SK-N-SH (cell line): ENCODE measurements around the gene ASCC1. TPM values are rescaled to one million over a fixed set of nuclear protein-coding genes. Genes with fewer than 3 reads are reported as not detected.

ENCODE experiments used
- CTCF ChIA-PET: fragments of 300-600, 350-600 bp; formaldehyde crosslinking; extraction: SDS; loops from one replicate; lab custom pipeline; 2021; lab: Yijun Ruan, JAX
- POLR2A ChIA-PET: fragments of 350-600 bp; sonication (Branson Sonifier 250); formaldehyde crosslinking; extraction: SDS; loops from one replicate; lab custom pipeline; 2020; ENCODE audit warnings: antibody characterized with exemption, inconsistent platforms; lab: Yijun Ruan, JAX
- DNase-seq: peaks from one replicate; pipeline ENCODE4 v3.0.0; 2012
- H2AFZ ChIP-seq: fragments of 200-600 bp; sonication (generic); 2 replicates; pipeline ENCODE4 v1.8.1; 2016; ENCODE audit warnings: antibody characterized with exemption, mild to moderate bottlenecking, low read depth
- H3F3A ChIP-seq: fragments of 200-600 bp; sonication (generic); replicated peaks from 2 replicates; pipeline ENCODE3; 2016; ENCODE audit warnings: antibody characterized with exemption, mild to moderate bottlenecking; ENCODE audit not compliant: insufficient read depth
- H3K27ac ChIP-seq, 2 experiments: fragments of 200-500 bp in 1 of 2; fragments of 200-600 bp in 1 of 2; sonication (Bioruptor generic) in 1 of 2; sonication (generic), shearing (Covaris generic) in 1 of 2; 2 replicates each; pipeline versions ENCODE4 v1.5.1 to v1.6.1; 2014 to 2016; ENCODE audit warnings: low read depth in 2 of 2, inconsistent platforms in 1 of 2, low read length in 1 of 2, mild to moderate bottlenecking in 1 of 2, mixed read lengths in 1 of 2
- H3K27me3 ChIP-seq: fragments of 200-600 bp; sonication (generic), shearing (Covaris generic); 2 replicates; pipeline ENCODE4 v1.6.1; 2016; ENCODE audit warnings: mixed run types; ENCODE audit not compliant: insufficient read depth
- H3K36me3 ChIP-seq, 2 experiments: fragments of 200-500 bp in 1 of 2; fragments of 200-600 bp in 1 of 2; sonication (Bioruptor generic) in 1 of 2; sonication (generic) in 1 of 2; replicated peaks in 1 of 2; 2 replicates each; pipeline versions ENCODE3 to v1.5.1; 2014 to 2016; ENCODE audit warnings: low read length in 1 of 2, mild to moderate bottlenecking in 1 of 2; ENCODE audit not compliant: insufficient read depth in 2 of 2, control insufficient read depth in 1 of 2
- H3K4me1 ChIP-seq, 2 experiments: fragments of 200-500 bp in 1 of 2; fragments of 200-600 bp in 1 of 2; sonication (Bioruptor generic) in 1 of 2; sonication (generic), shearing (Covaris generic) in 1 of 2; 2 replicates each; pipeline versions ENCODE4 v1.5.1 to v1.6.1; 2014 to 2016; ENCODE audit warnings: low read depth in 1 of 2, low read length in 1 of 2, mixed run types in 1 of 2; ENCODE audit not compliant: insufficient read depth in 2 of 2, control insufficient read depth in 1 of 2
- H3K4me2 ChIP-seq: fragments of 200-600 bp; sonication (generic), shearing (Covaris generic); 2 replicates; pipeline ENCODE4 v1.6.1; 2017; ENCODE audit warnings: mixed run types
- H3K4me3 ChIP-seq, 2 experiments: fragments of 200-500 bp in 1 of 2; fragments of 200-600 bp in 1 of 2; sonication (Bioruptor generic) in 1 of 2; sonication (generic), shearing (Covaris generic) in 1 of 2; 2 replicates each; pipeline versions ENCODE4 v1.5.1 to v1.8.1; 2014 to 2016; ENCODE audit warnings: low read depth in 2 of 2, inconsistent platforms in 1 of 2, low read length in 1 of 2, mild to moderate bottlenecking in 1 of 2, mixed read lengths in 1 of 2, moderate library complexity in 1 of 2
- H3K79me2 ChIP-seq: fragments of 200-600 bp; sonication (generic); 2 replicates; pipeline ENCODE4 v1.8.1; 2017; ENCODE audit warnings: mild to moderate bottlenecking; ENCODE audit not compliant: insufficient read depth
- H3K9ac ChIP-seq: fragments of 200-600 bp; sonication (generic); 2 replicates; pipeline ENCODE4 v1.6.1; 2017; ENCODE audit warnings: mixed run types
- H3K9me2 ChIP-seq: fragments of 200-600 bp; sonication (generic); 2 replicates; pipeline ENCODE4 v1.6.1; 2017; ENCODE audit warnings: mixed run types
- H3K9me3 ChIP-seq: fragments of 200-600 bp; sonication (generic); 2 replicates; pipeline ENCODE4 v1.6.1; 2017; ENCODE audit warnings: mixed run types, mild to moderate bottlenecking, moderate library complexity
- H4K20me1 ChIP-seq: fragments of 200-600 bp; sonication (generic); 2 replicates; pipeline ENCODE4 v1.6.1; 2017; ENCODE audit warnings: mild to moderate bottlenecking, mixed run types; ENCODE audit not compliant: insufficient read depth
- CHD2 ChIP-seq: fragments of 150-350 bp; IDR thresholded peaks from 2 replicates; pipeline ENCODE4 v1.6.1; 2018; ENCODE audit warnings: low read length; ENCODE audit not compliant: partially characterized antibody
- FOXM1 ChIP-seq: IDR thresholded peaks from 2 replicates; pipeline ENCODE4 v1.4.0; 2012; ENCODE audit warnings: low read depth, mild to moderate bottlenecking
- GABPA ChIP-seq: IDR thresholded peaks from 2 replicates; pipeline ENCODE4 v1.4.0; 2012; ENCODE audit warnings: low read depth, mild to moderate bottlenecking
- JUND ChIP-seq: IDR thresholded peaks from 2 replicates; pipeline ENCODE4 v1.4.0; 2012
- MEF2A ChIP-seq: IDR thresholded peaks from 2 replicates; pipeline ENCODE4 v1.4.0; 2012; ENCODE audit warnings: low read depth, borderline replicate concordance
- MXI1 ChIP-seq: IDR thresholded peaks from 2 replicates; pipeline ENCODE4 v1.6.1; 2012; ENCODE audit warnings: mild to moderate bottlenecking, low read depth, low read length, improper control_type of control experiment
- NRF1 ChIP-seq: IDR thresholded peaks from 2 replicates; pipeline ENCODE4 v1.6.1; 2012; ENCODE audit warnings: low read depth, mild to moderate bottlenecking, low read length
- RCOR1 ChIP-seq: fragments of 150-350 bp; IDR thresholded peaks from 2 replicates; pipeline ENCODE4 v1.6.1; 2017; ENCODE audit warnings: antibody characterized with exemption, low read length
- RFX5 ChIP-seq: IDR thresholded peaks from 2 replicates; pipeline ENCODE4 v1.6.1; 2012; ENCODE audit warnings: mild to moderate bottlenecking, improper control_type of control experiment, low read length
- RXRA ChIP-seq: IDR thresholded peaks from 2 replicates; pipeline ENCODE4 v1.4.0; 2012; ENCODE audit warnings: low read depth, mild to moderate bottlenecking, borderline replicate concordance
- SIN3A ChIP-seq: IDR thresholded peaks from 2 replicates; pipeline ENCODE4 v1.6.1; 2012; ENCODE audit warnings: low read depth, mild to moderate bottlenecking, low read length, moderate library complexity, borderline replicate concordance
- TCF12 ChIP-seq: IDR thresholded peaks from 2 replicates; pipeline ENCODE4 v1.4.0; 2012
- TEAD4 ChIP-seq: IDR thresholded peaks from 2 replicates; pipeline ENCODE4 v1.4.0; 2012; ENCODE audit warnings: mild to moderate bottlenecking, borderline replicate concordance; ENCODE audit not compliant: insufficient read depth
- YY1 ChIP-seq: IDR thresholded peaks from 2 replicates; pipeline ENCODE4 v1.4.0; 2012; ENCODE audit warnings: low read depth, mild to moderate bottlenecking
- WGBS: methylation state at CpG from one replicate; pipeline ENCODE4 v1.1.6; 2017; ENCODE audit warnings: low lambda C conversion rate; 5-methylcytosine and 5-hydroxymethylcytosine counted together
- polyA plus RNA-seq, 3 experiments: library from polyadenylated mRNA; depleted of rRNA; stranded (reverse); fragments of >200 nt; gene quantifications; 2 replicates each; pipeline ENCODE4 v1.2.3, GENCODE V29; 2012
- TF ChIP-seq, protein P1 (sequence below): IDR thresholded peaks from 2 replicates; pipeline ENCODE4 v1.6.1; 2012; ENCODE audit warnings: mild to moderate bottlenecking, low read depth, low read length, moderate library complexity
- TF ChIP-seq, protein P2 (sequence below): fragments of 200-600 bp; sonication (generic); IDR thresholded peaks from 2 replicates; pipeline ENCODE4 v1.6.1; 2017; ENCODE audit warnings: antibody characterized with exemption, mild to moderate bottlenecking, moderate library complexity
- TF ChIP-seq, protein P3 (sequence below): IDR thresholded peaks from 2 replicates; pipeline ENCODE4 v1.4.0; 2012; ENCODE audit warnings: low read depth, borderline replicate concordance
- TF ChIP-seq, protein P4 (sequence below): fragments of 150-350 bp; IDR thresholded peaks from 2 replicates; pipeline ENCODE4 v1.6.1; 2016; ENCODE audit warnings: mild to moderate bottlenecking, low read depth, low read length
- TF ChIP-seq, protein P5 (sequence below): IDR thresholded peaks from 2 replicates; pipeline ENCODE4 v1.4.0; 2012; ENCODE audit warnings: low read depth
- TF ChIP-seq, protein P6 (sequence below): IDR thresholded peaks from 2 replicates; pipeline ENCODE4; 2012

The ASCC1 gene
- polyA plus RNA-seq, 1 of the 3 experiments (the other 2 are of a cell fraction), result 15.0 TPM

DNA sequence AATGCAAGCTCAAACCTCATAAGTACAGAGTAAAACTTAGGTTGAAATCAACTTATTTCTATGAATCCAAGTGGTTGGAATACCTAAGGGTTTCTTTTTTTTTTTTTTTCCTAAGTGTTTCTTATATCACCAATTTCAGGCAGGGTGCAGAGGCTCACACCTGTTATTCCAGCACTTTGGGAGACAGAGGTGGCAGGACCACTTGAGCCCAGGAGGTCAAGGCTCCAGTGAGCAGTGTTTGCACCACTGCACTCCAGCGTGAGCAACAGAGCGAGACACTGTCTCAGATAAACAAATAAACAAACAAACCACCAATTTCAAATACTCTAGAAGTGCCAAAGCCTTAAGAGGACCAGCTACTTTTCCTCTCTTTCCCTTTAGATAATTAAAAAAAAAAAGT, 88.5 kb downstream of the ASCC1 start:
- WGBS, result 89% methylated on average over 2 of the region's 2 CpGs
- POLR2A ChIA-PET, result no interaction called here
- Histone ChIP-seq H4K20me1 (no peaks in the 10 kb centered on the region), H3K4me2 (no peak overlapping the region), H2AFZ (no peak overlapping the region), H3K4me3 (no peak overlapping the region), H3K9me2 (no peaks in the 10 kb centered on the region), H3K27me3 (no peaks in the 10 kb centered on the region), H3K36me3 (peaks cover 0 to 8% of the 10 kb centered on the region in 2 experiments), H3K9me3 (no peaks in the 10 kb centered on the region), H3F3A (peaks cover 10% of the 10 kb centered on the region), H3K4me1 (peaks cover 0 to 6% of the 10 kb centered on the region in 2 experiments; a peak in 2 of 4 replicates), H3K27ac (no peak overlapping the region), H3K79me2 (no peaks in the 10 kb centered on the region), H3K9ac (no peak overlapping the region)
- no peak for DNase-seq
- CTCF ChIA-PET, result interaction anchor here (1.0 to 3.1 kb wide), 5 partner anchors 79 to 193 kb away, joined by 3 to 17 read pairs (median 6); partner anchors contain the start of gene DDIT4
- TF ChIP-seq, protein P1, sequence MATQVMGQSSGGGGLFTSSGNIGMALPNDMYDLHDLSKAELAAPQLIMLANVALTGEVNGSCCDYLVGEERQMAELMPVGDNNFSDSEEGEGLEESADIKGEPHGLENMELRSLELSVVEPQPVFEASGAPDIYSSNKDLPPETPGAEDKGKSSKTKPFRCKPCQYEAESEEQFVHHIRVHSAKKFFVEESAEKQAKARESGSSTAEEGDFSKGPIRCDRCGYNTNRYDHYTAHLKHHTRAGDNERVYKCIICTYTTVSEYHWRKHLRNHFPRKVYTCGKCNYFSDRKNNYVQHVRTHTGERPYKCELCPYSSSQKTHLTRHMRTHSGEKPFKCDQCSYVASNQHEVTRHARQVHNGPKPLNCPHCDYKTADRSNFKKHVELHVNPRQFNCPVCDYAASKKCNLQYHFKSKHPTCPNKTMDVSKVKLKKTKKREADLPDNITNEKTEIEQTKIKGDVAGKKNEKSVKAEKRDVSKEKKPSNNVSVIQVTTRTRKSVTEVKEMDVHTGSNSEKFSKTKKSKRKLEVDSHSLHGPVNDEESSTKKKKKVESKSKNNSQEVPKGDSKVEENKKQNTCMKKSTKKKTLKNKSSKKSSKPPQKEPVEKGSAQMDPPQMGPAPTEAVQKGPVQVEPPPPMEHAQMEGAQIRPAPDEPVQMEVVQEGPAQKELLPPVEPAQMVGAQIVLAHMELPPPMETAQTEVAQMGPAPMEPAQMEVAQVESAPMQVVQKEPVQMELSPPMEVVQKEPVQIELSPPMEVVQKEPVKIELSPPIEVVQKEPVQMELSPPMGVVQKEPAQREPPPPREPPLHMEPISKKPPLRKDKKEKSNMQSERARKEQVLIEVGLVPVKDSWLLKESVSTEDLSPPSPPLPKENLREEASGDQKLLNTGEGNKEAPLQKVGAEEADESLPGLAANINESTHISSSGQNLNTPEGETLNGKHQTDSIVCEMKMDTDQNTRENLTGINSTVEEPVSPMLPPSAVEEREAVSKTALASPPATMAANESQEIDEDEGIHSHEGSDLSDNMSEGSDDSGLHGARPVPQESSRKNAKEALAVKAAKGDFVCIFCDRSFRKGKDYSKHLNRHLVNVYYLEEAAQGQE, result no peak
- TF ChIP-seq RFX5 (no peak), MXI1 (no peak), MEF2A (no peak), TEAD4 (no peak), FOXM1 (no peak), SIN3A (no peak), TCF12 (no peak), YY1 (no peak), RCOR1 (no peak), NRF1 (no peak), JUND (no peak), CHD2 (no peak), GABPA (no peak), RXRA (no peak)
- TF ChIP-seq, protein P2, sequence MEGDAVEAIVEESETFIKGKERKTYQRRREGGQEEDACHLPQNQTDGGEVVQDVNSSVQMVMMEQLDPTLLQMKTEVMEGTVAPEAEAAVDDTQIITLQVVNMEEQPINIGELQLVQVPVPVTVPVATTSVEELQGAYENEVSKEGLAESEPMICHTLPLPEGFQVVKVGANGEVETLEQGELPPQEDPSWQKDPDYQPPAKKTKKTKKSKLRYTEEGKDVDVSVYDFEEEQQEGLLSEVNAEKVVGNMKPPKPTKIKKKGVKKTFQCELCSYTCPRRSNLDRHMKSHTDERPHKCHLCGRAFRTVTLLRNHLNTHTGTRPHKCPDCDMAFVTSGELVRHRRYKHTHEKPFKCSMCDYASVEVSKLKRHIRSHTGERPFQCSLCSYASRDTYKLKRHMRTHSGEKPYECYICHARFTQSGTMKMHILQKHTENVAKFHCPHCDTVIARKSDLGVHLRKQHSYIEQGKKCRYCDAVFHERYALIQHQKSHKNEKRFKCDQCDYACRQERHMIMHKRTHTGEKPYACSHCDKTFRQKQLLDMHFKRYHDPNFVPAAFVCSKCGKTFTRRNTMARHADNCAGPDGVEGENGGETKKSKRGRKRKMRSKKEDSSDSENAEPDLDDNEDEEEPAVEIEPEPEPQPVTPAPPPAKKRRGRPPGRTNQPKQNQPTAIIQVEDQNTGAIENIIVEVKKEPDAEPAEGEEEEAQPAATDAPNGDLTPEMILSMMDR, result no peak
- TF ChIP-seq, protein P3, sequence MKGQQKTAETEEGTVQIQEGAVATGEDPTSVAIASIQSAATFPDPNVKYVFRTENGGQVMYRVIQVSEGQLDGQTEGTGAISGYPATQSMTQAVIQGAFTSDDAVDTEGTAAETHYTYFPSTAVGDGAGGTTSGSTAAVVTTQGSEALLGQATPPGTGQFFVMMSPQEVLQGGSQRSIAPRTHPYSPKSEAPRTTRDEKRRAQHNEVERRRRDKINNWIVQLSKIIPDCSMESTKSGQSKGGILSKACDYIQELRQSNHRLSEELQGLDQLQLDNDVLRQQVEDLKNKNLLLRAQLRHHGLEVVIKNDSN, result no peak
- TF ChIP-seq, protein P4, sequence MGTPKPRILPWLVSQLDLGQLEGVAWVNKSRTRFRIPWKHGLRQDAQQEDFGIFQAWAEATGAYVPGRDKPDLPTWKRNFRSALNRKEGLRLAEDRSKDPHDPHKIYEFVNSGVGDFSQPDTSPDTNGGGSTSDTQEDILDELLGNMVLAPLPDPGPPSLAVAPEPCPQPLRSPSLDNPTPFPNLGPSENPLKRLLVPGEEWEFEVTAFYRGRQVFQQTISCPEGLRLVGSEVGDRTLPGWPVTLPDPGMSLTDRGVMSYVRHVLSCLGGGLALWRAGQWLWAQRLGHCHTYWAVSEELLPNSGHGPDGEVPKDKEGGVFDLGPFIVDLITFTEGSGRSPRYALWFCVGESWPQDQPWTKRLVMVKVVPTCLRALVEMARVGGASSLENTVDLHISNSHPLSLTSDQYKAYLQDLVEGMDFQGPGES, result no peak
- TF ChIP-seq, protein P5, sequence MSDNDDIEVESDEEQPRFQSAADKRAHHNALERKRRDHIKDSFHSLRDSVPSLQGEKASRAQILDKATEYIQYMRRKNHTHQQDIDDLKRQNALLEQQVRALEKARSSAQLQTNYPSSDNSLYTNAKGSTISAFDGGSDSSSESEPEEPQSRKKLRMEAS, result no peak
- TF ChIP-seq, protein P6, sequence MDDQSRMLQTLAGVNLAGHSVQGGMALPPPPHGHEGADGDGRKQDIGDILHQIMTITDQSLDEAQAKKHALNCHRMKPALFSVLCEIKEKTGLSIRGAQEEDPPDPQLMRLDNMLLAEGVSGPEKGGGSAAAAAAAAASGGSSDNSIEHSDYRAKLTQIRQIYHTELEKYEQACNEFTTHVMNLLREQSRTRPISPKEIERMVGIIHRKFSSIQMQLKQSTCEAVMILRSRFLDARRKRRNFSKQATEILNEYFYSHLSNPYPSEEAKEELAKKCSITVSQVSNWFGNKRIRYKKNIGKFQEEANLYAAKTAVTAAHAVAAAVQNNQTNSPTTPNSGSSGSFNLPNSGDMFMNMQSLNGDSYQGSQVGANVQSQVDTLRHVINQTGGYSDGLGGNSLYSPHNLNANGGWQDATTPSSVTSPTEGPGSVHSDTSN, result no peak
